IMR-90 (cell line): ENCODE results near the gene BCAP31. TPM values are rescaled to one million over a fixed set of nuclear protein-coding genes. Genes with fewer than 3 reads are reported as not detected.

Experiments
- ATAC-seq: fragments of 200-7000 bp; cut with Tn5 transposase; 2 replicates; pipeline ENCODE4 v1.9.1; 2020; ENCODE audit warnings: low read depth, mild to moderate bottlenecking, moderate library complexity
- BruUV-seq: library from RNA; stranded (reverse); fragments of 400-500 nt; replicated peaks from 2 replicates; lab custom pipeline; 2021; lab: Mats Ljungman, UMichigan
- CTCF ChIA-PET: fragments of 300-600 bp; formaldehyde crosslinking; extraction: SDS; loops from one replicate; lab custom pipeline; 2021; ENCODE audit warnings: antibody characterized with exemption; lab: Yijun Ruan, JAX
- POLR2A ChIA-PET: fragments of 300-600 bp; sonication (Branson Sonifier 250); formaldehyde crosslinking; loops from one replicate; lab custom pipeline; 2022; ENCODE audit warnings: antibody characterized with exemption; ENCODE audit not compliant: unreplicated experiment; lab: Charles Lee
- DNase-seq: peaks from one replicate; pipeline ENCODE4 v3.0.0; 2013
- H2AFZ ChIP-seq: replicated peaks from 2 replicates; pipeline ENCODE3; 2013; ENCODE audit warnings: low read length, mild to moderate bottlenecking; ENCODE audit not compliant: poor library complexity
- H2AK5ac ChIP-seq: 2 replicates; pipeline ENCODE4 v1.6.1; 2013; ENCODE audit warnings: low read depth, low read length, inconsistent platforms
- H2AK9ac ChIP-seq: replicated peaks from 2 replicates; pipeline ENCODE3; 2013; ENCODE audit warnings: mild to moderate bottlenecking, low read depth, low read length, moderate library complexity; ENCODE audit not compliant: poor library complexity
- H2BK120ac ChIP-seq: 2 replicates; pipeline ENCODE4 v1.6.1; 2013; ENCODE audit warnings: low read depth, low read length, inconsistent platforms
- H2BK15ac ChIP-seq: 3 replicates; pipeline ENCODE4 v1.6.1; 2013; ENCODE audit warnings: low read depth, low read length, inconsistent platforms
- H2BK20ac ChIP-seq: 2 replicates; pipeline ENCODE4 v1.6.1; 2013; ENCODE audit warnings: low read depth, mild to moderate bottlenecking, inconsistent platforms, low read length, moderate library complexity
- H2BK5ac ChIP-seq: 2 replicates; pipeline ENCODE4 v1.6.1; 2013; ENCODE audit warnings: mild to moderate bottlenecking, low read depth, low read length, inconsistent platforms; ENCODE audit not compliant: poor library complexity, severe bottlenecking
- H3K14ac ChIP-seq: replicated peaks from 2 replicates; pipeline ENCODE4 v1.6.1; 2013; ENCODE audit warnings: low read depth, low read length, inconsistent platforms
- H3K18ac ChIP-seq: 2 replicates; pipeline ENCODE4 v1.6.1; 2013; ENCODE audit warnings: low read depth, low read length, control low read depth
- H3K23ac ChIP-seq: 2 replicates; pipeline ENCODE4 v1.6.1; 2013; ENCODE audit warnings: low read depth, low read length, inconsistent platforms
- H3K27ac ChIP-seq: 2 replicates; pipeline ENCODE4 v1.5.1; 2013; ENCODE audit warnings: mild to moderate bottlenecking, control low read depth, low read length; ENCODE audit not compliant: insufficient read depth
- H3K27me3 ChIP-seq: 2 replicates; pipeline ENCODE4 v1.6.1; 2013; ENCODE audit warnings: low read length; ENCODE audit not compliant: control insufficient read depth, insufficient read depth
- H3K36me3 ChIP-seq: 2 replicates; pipeline ENCODE4 v1.6.1; 2013; ENCODE audit warnings: low read length, mixed read lengths; ENCODE audit not compliant: control insufficient read depth, insufficient read depth
- H3K4ac ChIP-seq: 2 replicates; pipeline ENCODE4 v1.6.1; 2013; ENCODE audit warnings: low read depth, low read length, inconsistent platforms
- H3K4me1 ChIP-seq: 2 replicates; pipeline ENCODE4 v1.6.1; 2013; ENCODE audit warnings: low read length, mixed read lengths; ENCODE audit not compliant: control insufficient read depth, insufficient read depth
- H3K4me2 ChIP-seq: 2 replicates; pipeline ENCODE4 v1.6.1; 2013; ENCODE audit warnings: low read depth, mild to moderate bottlenecking, control low read depth, low read length, moderate library complexity
- H3K4me3 ChIP-seq: 2 replicates; pipeline ENCODE4 v1.5.1; 2013; ENCODE audit warnings: low read depth, mild to moderate bottlenecking, control low read depth, low read length, moderate library complexity; ENCODE audit not compliant: insufficient read depth
- H3K56ac ChIP-seq: 2 replicates; pipeline ENCODE4 v1.6.1; 2013; ENCODE audit warnings: low read length, inconsistent platforms; ENCODE audit not compliant: insufficient read depth; ENCODE audit errors: extremely low read depth
- H3K79me1 ChIP-seq, 2 experiments: 2 replicates each; pipeline ENCODE4 v1.6.1; 2013; ENCODE audit warnings: low read length in 2 of 2, inconsistent platforms in 1 of 2, low read depth in 1 of 2
- H3K9ac ChIP-seq: 2 replicates; pipeline ENCODE4 v1.6.1; 2013; ENCODE audit warnings: low read depth, low read length, control low read depth
- H3K9me1 ChIP-seq: 2 replicates; pipeline ENCODE4 v1.6.1; 2013; ENCODE audit warnings: low read length, inconsistent platforms; ENCODE audit not compliant: insufficient read depth
- H3K9me3 ChIP-seq: 2 replicates; pipeline ENCODE4 v1.6.1; 2013; ENCODE audit warnings: low read length; ENCODE audit not compliant: control insufficient read depth, insufficient read depth
- H4K20me1 ChIP-seq: 2 replicates; pipeline ENCODE4 v1.6.1; 2013; ENCODE audit warnings: low read length, inconsistent platforms; ENCODE audit not compliant: insufficient read depth
- H4K5ac ChIP-seq: 2 replicates; pipeline ENCODE4 v1.6.1; 2013; ENCODE audit warnings: mild to moderate bottlenecking, low read depth, low read length, control low read depth
- H4K8ac ChIP-seq, 2 experiments: 2 replicates each; pipeline ENCODE4 v1.6.1; 2013; ENCODE audit warnings: low read depth in 2 of 2, low read length in 2 of 2, control low read depth in 1 of 2, inconsistent platforms in 1 of 2
- H4K91ac ChIP-seq: 2 replicates; pipeline ENCODE4 v1.6.1; 2013; ENCODE audit warnings: low read depth, low read length, inconsistent platforms; ENCODE audit not compliant: insufficient read depth
- BHLHE40 ChIP-seq: fragments of 150-350 bp; IDR thresholded peaks from 2 replicates; pipeline ENCODE4 v1.6.1; 2016; ENCODE audit warnings: mild to moderate bottlenecking, low read depth, low read length
- CEBPB ChIP-seq: IDR thresholded peaks from 2 replicates; pipeline ENCODE4 v1.6.1; 2012; ENCODE audit warnings: low read depth, low read length, improper control_type of control experiment
- CHD1 ChIP-seq: IDR thresholded peaks from 2 replicates; pipeline ENCODE4 v1.6.1; 2012; ENCODE audit warnings: low read depth, low read length, improper control_type of control experiment
- CTCF ChIP-seq: conservative IDR thresholded peaks from 2 replicates; pipeline ENCODE4 v1.5.1; 2012; ENCODE audit warnings: mild to moderate bottlenecking, low read depth, low read length, improper control_type of control experiment
- FOS ChIP-seq: fragments of 150-350 bp; IDR thresholded peaks from 2 replicates; pipeline ENCODE4 v1.6.1; 2016; ENCODE audit warnings: low read depth, low read length
- MAFK ChIP-seq: IDR thresholded peaks from 2 replicates; pipeline ENCODE4 v1.6.1; 2012; ENCODE audit warnings: low read depth, low read length, improper control_type of control experiment
- MAZ ChIP-seq: IDR thresholded peaks from 2 replicates; pipeline ENCODE4 v1.6.1; 2012; ENCODE audit warnings: low read depth, mild to moderate bottlenecking, low read length, improper control_type of control experiment, moderate library complexity, borderline replicate concordance
- MXI1 ChIP-seq: IDR thresholded peaks from 2 replicates; pipeline ENCODE4 v1.6.1; 2012; ENCODE audit warnings: low read depth, mild to moderate bottlenecking, low read length, moderate library complexity, borderline replicate concordance
- NFE2L2 ChIP-seq: fragments of 150-350 bp; IDR thresholded peaks from 2 replicates; pipeline ENCODE4 v1.6.1; 2016; ENCODE audit warnings: low read depth, mild to moderate bottlenecking, low read length
- POLR2A ChIP-seq: IDR thresholded peaks from 2 replicates; pipeline ENCODE4 v1.6.1; 2012; ENCODE audit warnings: mild to moderate bottlenecking, low read depth, low read length
- RAD21 ChIP-seq: IDR thresholded peaks from 2 replicates; pipeline ENCODE4 v1.6.1; 2012; ENCODE audit warnings: low read length, improper control_type of control experiment
- RCOR1 ChIP-seq: IDR thresholded peaks from 2 replicates; pipeline ENCODE4 v1.6.1; 2012; ENCODE audit warnings: mild to moderate bottlenecking, low read length, improper control_type of control experiment; ENCODE audit not compliant: insufficient replicate concordance
- RFX5 ChIP-seq: IDR thresholded peaks from 2 replicates; pipeline ENCODE4 v1.8.0; 2012; ENCODE audit warnings: low read depth, mild to moderate bottlenecking, low read length, moderate library complexity
- SMC3 ChIP-seq: fragments of 150-350 bp; IDR thresholded peaks from 2 replicates; pipeline ENCODE4 v1.6.1; 2016; ENCODE audit warnings: low read depth, mild to moderate bottlenecking, antibody characterized with exemption, low read length, moderate library complexity
- WGBS, 2 experiments: methylation state at CpG; one replicate each; pipeline versions ENCODE4 v1.1.5 to v1.1.7; 2013; ENCODE audit warnings: missing lambda C conversion rate in 2 of 2; ENCODE audit not compliant: insufficient read length in 1 of 2; ENCODE audit errors: extremely low coverage in 2 of 2; 5-methylcytosine and 5-hydroxymethylcytosine counted together
- dilution Hi-C: fragments of 300-500 bp; cut with HindIII; formaldehyde crosslinking; loops from one replicate; pipeline ENCODE4 v1.14.3; 2018; ENCODE audit warnings: low sequenced_read_pairs; ENCODE audit not compliant: unreplicated experiment
- in situ Hi-C: fragments of 300-500 bp; cut with MboI; formaldehyde crosslinking; loops from 3 replicates; pipeline ENCODE4 v1.14.3; 2019; ENCODE audit warnings: low sequenced_read_pairs, inconsistent platforms, mixed read lengths
- intact Hi-C: fragments of 100-400 bp; cut with micrococcal nuclease; formaldehyde crosslinking; loops from 2 replicates; pipeline ENCODE4 v1.10.0; 2022
- polyA plus RNA-seq, 3 experiments: library from polyadenylated mRNA; depleted of rRNA; stranded (reverse); fragments of >200 nt; gene quantifications; 2 replicates each; pipeline ENCODE4 v1.2.3, GENCODE V29; 2012; ENCODE audit warnings: low replicate concordance in 1 of 3
- total RNA-seq: library from RNA; depleted of rRNA; stranded (reverse); fragments of >200 nt; gene quantifications from 2 replicates; pipeline ENCODE4 v1.2.3, GENCODE V29; 2012
- TF ChIP-seq, protein P1 (sequence below): fragments of 150-350 bp; IDR thresholded peaks from 2 replicates; pipeline ENCODE4 v1.6.1; 2016; ENCODE audit warnings: low read depth, mild to moderate bottlenecking, low read length, moderate library complexity, borderline replicate concordance
- TF ChIP-seq, protein P2 (sequence below): fragments of 150-350 bp; IDR thresholded peaks from 2 replicates; pipeline ENCODE4 v1.6.1; 2017; ENCODE audit warnings: mild to moderate bottlenecking, antibody characterized with exemption, low read length, low read depth

Gene BCAP31
- total and polyA plus RNA-seq, 2 of the 4 experiments (the other 2 are of a cell fraction) = 125 to 244 TPM

DNA sequence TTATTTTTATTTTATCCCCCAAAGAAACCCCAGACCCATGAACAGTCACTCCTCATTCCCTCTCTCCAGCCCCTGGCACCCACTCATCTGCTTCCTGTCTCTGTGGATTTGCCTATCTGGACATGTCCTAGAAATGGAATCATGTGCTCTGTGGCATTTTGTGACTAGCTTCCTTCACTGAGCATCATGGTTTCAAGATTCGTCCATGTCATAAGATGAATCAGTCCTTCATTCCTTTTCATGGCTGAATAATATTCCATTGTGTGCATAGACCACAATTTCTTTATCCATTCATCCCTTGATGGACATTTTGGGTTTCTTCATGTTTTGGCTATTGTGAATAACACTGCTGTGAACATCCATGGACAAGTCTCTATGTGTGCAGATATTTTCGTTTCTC is 10.7 kb upstream of the BCAP31 start:
- Histone ChIP-seq H3K36me3 (peaks cover 9% of the 10 kb centered on the region; the same call in 1 of the 2 replicates), H3K4me3 (no peak overlapping the region), H3K9me1 (no peaks in the 10 kb centered on the region), H2BK15ac (no peak overlapping the region), H3K4me2 (no peak overlapping the region), H3K4ac (no peak overlapping the region), H2AK5ac (no peak overlapping the region), H4K8ac (no peak overlapping the region), H3K79me1 (no peaks in the 10 kb centered on the region), H3K9me3 (peaks cover 1% of the 10 kb centered on the region; the same call in 1 of the 2 replicates), H3K9ac (no peak overlapping the region), H2AFZ (no peak overlapping the region), H4K20me1 (no peaks in the 10 kb centered on the region), H2BK120ac (no peak overlapping the region), H3K23ac (no peak overlapping the region), H3K14ac (no peak overlapping the region), H3K56ac (no peak overlapping the region), H3K27me3 (no peaks in the 10 kb centered on the region), H3K4me1 (no peaks in the 10 kb centered on the region), H4K91ac (no peak overlapping the region), H2BK20ac (no peak overlapping the region), H2BK5ac (no peak overlapping the region), H2AK9ac (no peak overlapping the region), H4K5ac (no peak overlapping the region), H3K18ac (no peak overlapping the region), H3K27ac (no peak overlapping the region)
- in situ Hi-C loops (no loop called here), dilution Hi-C loops (no loop called here), intact Hi-C loops (no loop called here)
- TF ChIP-seq RCOR1 = no peak
- no peak for TF ChIP-seq MAFK
- no peak for TF ChIP-seq MXI1
- TF ChIP-seq RAD21 = no peak
- TF ChIP-seq, protein P1, sequence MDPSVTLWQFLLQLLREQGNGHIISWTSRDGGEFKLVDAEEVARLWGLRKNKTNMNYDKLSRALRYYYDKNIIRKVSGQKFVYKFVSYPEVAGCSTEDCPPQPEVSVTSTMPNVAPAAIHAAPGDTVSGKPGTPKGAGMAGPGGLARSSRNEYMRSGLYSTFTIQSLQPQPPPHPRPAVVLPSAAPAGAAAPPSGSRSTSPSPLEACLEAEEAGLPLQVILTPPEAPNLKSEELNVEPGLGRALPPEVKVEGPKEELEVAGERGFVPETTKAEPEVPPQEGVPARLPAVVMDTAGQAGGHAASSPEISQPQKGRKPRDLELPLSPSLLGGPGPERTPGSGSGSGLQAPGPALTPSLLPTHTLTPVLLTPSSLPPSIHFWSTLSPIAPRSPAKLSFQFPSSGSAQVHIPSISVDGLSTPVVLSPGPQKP = no peak
- TF ChIP-seq CHD1 = no peak
- TF ChIP-seq BHLHE40 = no peak
- TF ChIP-seq FOS = no peak
- no peak for TF ChIP-seq CEBPB
- no peak for TF ChIP-seq NFE2L2
- TF ChIP-seq POLR2A = no peak
- TF ChIP-seq SMC3 = no peak
- TF ChIP-seq, protein P2, sequence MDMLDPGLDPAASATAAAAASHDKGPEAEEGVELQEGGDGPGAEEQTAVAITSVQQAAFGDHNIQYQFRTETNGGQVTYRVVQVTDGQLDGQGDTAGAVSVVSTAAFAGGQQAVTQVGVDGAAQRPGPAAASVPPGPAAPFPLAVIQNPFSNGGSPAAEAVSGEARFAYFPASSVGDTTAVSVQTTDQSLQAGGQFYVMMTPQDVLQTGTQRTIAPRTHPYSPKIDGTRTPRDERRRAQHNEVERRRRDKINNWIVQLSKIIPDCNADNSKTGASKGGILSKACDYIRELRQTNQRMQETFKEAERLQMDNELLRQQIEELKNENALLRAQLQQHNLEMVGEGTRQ = no peak
- TF ChIP-seq MAZ = no peak
- no peak for TF ChIP-seq CTCF
- no peak for TF ChIP-seq RFX5
- DNase-seq (no peak), ATAC-seq (no peak)
- ChIA-PET CTCF (interaction anchor here (0.6 to 1.2 kb wide), 2 partner anchors 13 to 193 kb away, joined by 3 to 5 read pairs; no protein-coding TSS in a partner anchor), POLR2A (interaction anchor here (0.6 kb wide), 1 partner anchor 18 kb away, joined by 4 read pairs; no protein-coding TSS in a partner anchor)
- BruUV-seq = no TSS peak
- 50% methylated on average over 1 of the region's 2 CpGs; no CpG with 5 or more reads in 1 of the 2 experiments for WGBS, 2 experiments
